Measurements from ENCODE around the gene ACMSD. TPM values are rescaled to one million over a fixed set of nuclear protein-coding genes. Genes with fewer than 3 reads are reported as not detected.

The ACMSD gene
- total RNA-seq, 2 donors from 2014 or later = 0.52 TPM; not detected in 1

- TF ChIP-seq CTCF (IDR thresholded peaks at IDR 0.05) (no peak), POLR2A (IDR thresholded peaks at IDR 0.05) (no peak)
- intact Hi-C loops (cut with DNase I) = no loop called here
- DNase-seq (no peak), ATAC-seq (no peak)
- peaks cover 6% of the 10 kb centered on the region for H3K4me1 ChIP-seq
- no peaks in the 10 kb centered on the region for H3K27me3 ChIP-seq
- H3K9me3 ChIP-seq = no peaks in the 10 kb centered on the region
- no peak overlapping the region for H3K4me3 ChIP-seq
- H3K36me3 ChIP-seq (replicated peaks in 1 of 2; ENCODE audit: insufficient read depth in 1 of 2, low read depth in 2 of 2) = no peaks in the 10 kb centered on the region
- no peak overlapping the region for H3K27ac ChIP-seq
Measured at GRCh38 chr2:134912361-134912760, 73.9 kb downstream of the ACMSD start.

- Histone ChIP-seq H3K4me1 (peaks cover 33% of the 10 kb centered on the region), H3K36me3 (replicated peaks in 1 of 2; ENCODE audit: insufficient read depth in 1 of 2, low read depth in 2 of 2) (no peaks in the 10 kb centered on the region), H3K9me3 (no peaks in the 10 kb centered on the region), H3K27me3 (no peaks in the 10 kb centered on the region), H3K27ac (peak overlapping the region; percentile 95 to 99 (median 97)), H3K4me3 (peak overlapping the region; percentile 6 to 44)
- 11 to 14% methylated on average over 16 of the region's 16 CpGs for WGBS, 2 donors
- intact Hi-C loops (cut with DNase I) = no loop called here
- ATAC-seq (no peak), DNase-seq (peak in 3 of 4 donors; percentile 25 to 32 (median 27))
- TF ChIP-seq CTCF (IDR thresholded peaks at IDR 0.05) (no peak), POLR2A (IDR thresholded peaks at IDR 0.05) (no peak)
Measured at GRCh38 chr2:134917360-134917865, 79.0 kb downstream of the ACMSD start.

DNA sequence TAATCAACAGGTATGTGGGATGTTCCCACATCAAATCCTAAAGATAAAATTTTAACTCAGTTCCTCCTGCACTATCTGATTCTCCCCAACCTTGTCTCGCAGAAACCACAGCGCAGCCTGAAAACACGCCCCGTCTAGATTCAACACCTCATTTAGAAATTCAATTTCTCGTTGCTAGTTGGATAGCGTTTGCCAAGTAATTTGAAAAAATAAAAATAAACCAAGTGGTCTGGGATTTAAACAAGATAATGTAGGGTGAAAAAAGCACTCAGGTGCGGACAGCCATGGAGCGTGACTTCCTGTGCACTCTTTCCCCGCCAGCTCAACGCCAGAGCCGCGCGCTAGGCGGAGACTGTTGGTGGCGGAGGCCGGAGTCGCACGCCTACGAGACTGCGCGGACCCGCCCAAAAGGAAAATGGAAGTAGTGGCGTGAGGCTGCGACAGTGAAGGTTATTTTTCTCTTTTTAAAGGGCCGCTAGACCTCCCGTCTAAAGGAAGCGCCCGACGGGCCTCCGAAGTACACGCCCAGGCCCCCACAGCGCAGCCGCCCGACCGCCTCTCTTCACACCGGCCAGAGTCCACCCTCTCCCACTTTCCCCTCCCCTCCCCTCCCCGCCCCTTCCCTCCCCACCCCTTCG, 79.6 kb downstream of the ACMSD start:
- 0% methylated on average over 36 to 38 of the region's 38 CpGs for WGBS, 2 donors
- intact Hi-C loops (cut with DNase I) = no loop called here
- H3K9me3 ChIP-seq = no peaks in the 10 kb centered on the region
- TF ChIP-seq CTCF (IDR thresholded peaks at IDR 0.05) = peak in 5 of 7 experiments; percentile 22 to 66 (median 59)
- peak; percentile 84 to 95 (median 92) for TF ChIP-seq POLR2A (IDR thresholded peaks at IDR 0.05)
- H3K4me1 ChIP-seq = peaks cover 39% of the 10 kb centered on the region
- no peaks in the 10 kb centered on the region for H3K27me3 ChIP-seq
- H3K27ac ChIP-seq = peak overlapping the region; percentile 95 to 99 (median 97)
- H3K36me3 ChIP-seq (replicated peaks in 1 of 2; ENCODE audit: insufficient read depth in 1 of 2, low read depth in 2 of 2) = no peaks in the 10 kb centered on the region
- peak overlapping the region; percentile 14 to 44 for H3K4me3 ChIP-seq
- peak in 2 of 4 donors; percentile 89 to 91 for DNase-seq
- ATAC-seq = peak; percentile 77

GRCh38 chr2:134918526-134919340, 80.3 kb downstream of the ACMSD start, which contains the start of gene CCNT2:
CCNT2 (plus strand) TSS chr2:134918822; CDS start chr2:134918855, 33 bp downstream.
- peaks cover 44% of the 10 kb centered on the region for H3K4me1 ChIP-seq
- ATAC-seq (peak; percentile 91), DNase-seq (peak; percentile 99)
- no peaks in the 10 kb centered on the region for H3K36me3 ChIP-seq (replicated peaks in 1 of 2; ENCODE audit: insufficient read depth in 1 of 2, low read depth in 2 of 2)
- TF ChIP-seq CTCF (IDR thresholded peaks at IDR 0.05) (peak in 3 of 7 experiments; percentile 4 to 17 (median 17)), POLR2A (IDR thresholded peaks at IDR 0.05) (peak; percentile 33 to 52 (median 44))
- no peaks in the 10 kb centered on the region for H3K27me3 ChIP-seq
- peak within 1 kb of the TSS; percentile 90 to 93 for H3K4me3 ChIP-seq
- peak within 1 kb of the TSS; percentile 95 to 99 (median 97) for H3K27ac ChIP-seq
- 0% methylated on average over 41 to 80 of the region's 83 CpGs for WGBS, 2 donors
- intact Hi-C loops (cut with DNase I) = no loop called here
- no peaks in the 10 kb centered on the region for H3K9me3 ChIP-seq
